Measurements from ENCODE around the gene MPRIP. TPM values are rescaled to one million over a fixed set of nuclear protein-coding genes. Genes with fewer than 3 reads are reported as not detected.

Gene MPRIP
- total RNA-seq, 1 donor from 2014 or later, result 275 TPM

DNA sequence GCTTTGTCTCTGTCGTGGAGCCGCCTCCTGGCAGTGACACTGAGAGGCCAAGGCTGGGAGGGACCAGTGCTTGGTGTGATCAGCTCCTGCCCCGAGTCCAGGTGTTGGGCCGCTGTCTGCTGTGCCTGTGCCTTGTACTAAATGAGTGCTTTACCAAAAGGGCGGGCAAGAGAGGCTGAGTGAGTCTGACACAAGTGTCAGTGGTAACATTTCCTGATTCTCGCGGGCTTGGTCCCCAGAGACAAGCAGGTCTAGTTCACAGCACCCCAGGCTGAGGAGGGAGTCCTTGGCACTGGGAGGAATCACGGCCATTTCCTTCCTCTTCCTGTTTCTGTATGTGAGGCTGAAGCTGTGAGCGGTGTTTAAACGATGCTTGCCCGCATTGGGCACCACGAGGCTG lies 133.7 kb downstream of the MPRIP start:
- Mint-ChIP-seq H3K4me1 (ENCODE audit: unreplicated experiment) (no peaks in the 10 kb centered on the region), H3K27ac (no peak overlapping the region), H3K36me3 (peaks cover 11% of the 10 kb centered on the region), H3K4me3 (no peak overlapping the region), H3K27me3 (no peaks in the 10 kb centered on the region), H3K9me3 (no peaks in the 10 kb centered on the region)
- no peak for TF ChIP-seq CTCF (conservative IDR thresholded peaks at IDR 0.05)
- no peak for DNase-seq (ENCODE audit: extremely low spot score, unreplicated experiment)

DNA sequence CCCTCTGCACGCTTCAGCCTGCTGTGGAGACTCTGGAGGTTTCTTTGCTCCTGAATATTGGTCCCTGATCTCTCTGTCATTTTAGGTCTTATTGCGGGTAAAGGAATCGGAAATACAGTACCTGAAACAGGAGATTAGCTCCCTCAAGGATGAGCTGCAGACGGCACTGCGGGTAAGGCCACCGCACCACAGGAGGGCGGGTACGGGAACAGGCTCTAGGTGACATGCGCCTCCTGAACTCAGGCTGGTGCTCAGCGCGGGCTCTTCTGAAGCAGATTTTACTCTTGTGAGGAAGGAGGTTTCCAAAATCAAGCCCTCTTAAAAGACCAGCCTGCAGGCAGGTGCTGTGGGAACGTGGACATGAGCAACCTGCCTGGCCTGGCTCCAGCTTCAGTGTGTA lies 134.1 kb downstream of the MPRIP start:
- no peak for TF ChIP-seq CTCF (conservative IDR thresholded peaks at IDR 0.05)
- no peak overlapping the region for H3K27ac Mint-ChIP-seq
- DNase-seq (ENCODE audit: extremely low spot score, unreplicated experiment), result no peak
- no peak overlapping the region for H3K4me3 Mint-ChIP-seq
- peaks cover 12% of the 10 kb centered on the region for H3K36me3 Mint-ChIP-seq
- no peaks in the 10 kb centered on the region for H3K4me1 Mint-ChIP-seq (ENCODE audit: unreplicated experiment)
- no peaks in the 10 kb centered on the region for H3K27me3 Mint-ChIP-seq
- H3K9me3 Mint-ChIP-seq, result no peaks in the 10 kb centered on the region

DNA sequence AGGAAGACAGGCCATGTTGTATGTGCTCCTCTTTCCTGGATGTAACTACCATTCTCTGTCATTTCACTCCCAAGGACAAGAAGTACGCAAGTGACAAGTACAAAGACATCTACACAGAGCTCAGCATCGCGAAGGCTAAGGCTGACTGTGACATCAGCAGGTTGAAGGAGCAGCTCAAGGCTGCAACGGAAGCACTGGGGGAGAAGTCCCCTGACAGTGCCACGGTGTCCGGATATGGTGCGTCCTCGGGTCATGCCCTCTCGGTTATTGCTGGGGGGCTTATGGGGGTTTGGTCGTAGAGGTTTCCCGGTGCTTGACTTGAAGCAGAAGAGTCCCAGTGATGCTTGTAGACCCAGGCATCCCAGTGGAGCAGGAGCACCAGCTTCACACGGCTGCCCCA lies 134.9 kb downstream of the MPRIP start:
- H3K36me3 Mint-ChIP-seq, result peaks cover 12% of the 10 kb centered on the region
- TF ChIP-seq CTCF (conservative IDR thresholded peaks at IDR 0.05), result no peak
- no peaks in the 10 kb centered on the region for H3K4me1 Mint-ChIP-seq (ENCODE audit: unreplicated experiment)
- H3K27me3 Mint-ChIP-seq, result no peaks in the 10 kb centered on the region
- no peaks in the 10 kb centered on the region for H3K9me3 Mint-ChIP-seq
- H3K27ac Mint-ChIP-seq, result peak overlapping the region; percentile 36
- no peak overlapping the region for H3K4me3 Mint-ChIP-seq
- DNase-seq (ENCODE audit: extremely low spot score, unreplicated experiment), result no peak

DNA sequence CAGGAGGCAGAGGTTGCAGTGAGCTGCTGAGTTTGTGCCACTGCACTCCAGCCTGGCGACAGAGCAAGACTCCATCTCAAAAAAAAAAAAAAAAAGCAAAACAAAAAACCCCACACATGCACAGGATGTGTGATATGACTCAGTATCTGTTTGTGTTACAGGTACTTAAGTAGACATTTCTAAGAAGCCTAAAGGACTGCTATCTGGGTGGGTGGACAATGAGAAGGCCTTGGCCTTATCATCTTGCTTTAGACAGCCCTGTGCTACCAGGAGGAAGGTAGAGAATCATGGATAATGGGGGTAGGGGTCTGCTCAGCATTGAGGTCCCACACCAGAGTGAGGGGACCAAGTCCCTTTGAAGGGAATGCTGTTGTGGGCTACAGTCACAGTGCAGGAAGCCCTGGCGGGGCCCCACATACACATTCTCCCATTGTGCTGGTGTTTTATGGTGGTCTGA lies 137.1 kb downstream of the MPRIP start:
- no peak for DNase-seq (ENCODE audit: extremely low spot score, unreplicated experiment)
- H3K9me3 Mint-ChIP-seq, result no peaks in the 10 kb centered on the region
- peak overlapping the region; percentile 71 for H3K27ac Mint-ChIP-seq
- H3K27me3 Mint-ChIP-seq, result no peaks in the 10 kb centered on the region
- no peak for TF ChIP-seq CTCF (conservative IDR thresholded peaks at IDR 0.05)
- H3K4me1 Mint-ChIP-seq (ENCODE audit: unreplicated experiment), result no peaks in the 10 kb centered on the region
- no peak overlapping the region for H3K4me3 Mint-ChIP-seq
- peaks cover 12% of the 10 kb centered on the region for H3K36me3 Mint-ChIP-seq

GRCh38 chr17:17180141-17180603 lies 137.9 kb downstream of the MPRIP start:
- no peak for DNase-seq (ENCODE audit: extremely low spot score, unreplicated experiment)
- Mint-ChIP-seq H3K9me3 (no peaks in the 10 kb centered on the region), H3K27ac (peak overlapping the region; percentile 71), H3K27me3 (no peaks in the 10 kb centered on the region), H3K4me3 (no peak overlapping the region), H3K4me1 (ENCODE audit: unreplicated experiment) (peaks cover 2% of the 10 kb centered on the region), H3K36me3 (peaks cover 12% of the 10 kb centered on the region)
- no peak for TF ChIP-seq CTCF (conservative IDR thresholded peaks at IDR 0.05)

Data from type B pancreatic cell (in vitro differentiated cells).